Vein endothelial cell (primary cell): ENCODE results near the gene SPTBN4. TPM values are rescaled to one million over a fixed set of nuclear protein-coding genes. Genes with fewer than 3 reads are reported as not detected.

Experiments used
- small RNA-seq: library from RNA; depleted of rRNA; stranded (forward); fragments of <200 nt; gene quantifications from one replicate; pipeline ENCODE3, GENCODE V24; 2012
- total RNA-seq: library from RNA; depleted of rRNA; stranded (reverse); fragments of >200 nt; gene quantifications from 2 replicates; pipeline ENCODE4 v1.2.3, GENCODE V29; 2012

Gene SPTBN4
- not detected in 2 replicates for total RNA-seq

GRCh38 chr19:40466985-40467734, at the start of gene SPTBN4:
SPTBN4 (plus strand) TSS chr19:40467001; CDS start chr19:40472622, 5,621 bp downstream.

GRCh38 chr19:40425450-40426287, 41.1 kb upstream of the SPTBN4 start, which contains the start of gene SERTAD1:
SERTAD1 (minus strand) TSS chr19:40425992; CDS start chr19:40423546, 2,446 bp downstream.

DNA sequence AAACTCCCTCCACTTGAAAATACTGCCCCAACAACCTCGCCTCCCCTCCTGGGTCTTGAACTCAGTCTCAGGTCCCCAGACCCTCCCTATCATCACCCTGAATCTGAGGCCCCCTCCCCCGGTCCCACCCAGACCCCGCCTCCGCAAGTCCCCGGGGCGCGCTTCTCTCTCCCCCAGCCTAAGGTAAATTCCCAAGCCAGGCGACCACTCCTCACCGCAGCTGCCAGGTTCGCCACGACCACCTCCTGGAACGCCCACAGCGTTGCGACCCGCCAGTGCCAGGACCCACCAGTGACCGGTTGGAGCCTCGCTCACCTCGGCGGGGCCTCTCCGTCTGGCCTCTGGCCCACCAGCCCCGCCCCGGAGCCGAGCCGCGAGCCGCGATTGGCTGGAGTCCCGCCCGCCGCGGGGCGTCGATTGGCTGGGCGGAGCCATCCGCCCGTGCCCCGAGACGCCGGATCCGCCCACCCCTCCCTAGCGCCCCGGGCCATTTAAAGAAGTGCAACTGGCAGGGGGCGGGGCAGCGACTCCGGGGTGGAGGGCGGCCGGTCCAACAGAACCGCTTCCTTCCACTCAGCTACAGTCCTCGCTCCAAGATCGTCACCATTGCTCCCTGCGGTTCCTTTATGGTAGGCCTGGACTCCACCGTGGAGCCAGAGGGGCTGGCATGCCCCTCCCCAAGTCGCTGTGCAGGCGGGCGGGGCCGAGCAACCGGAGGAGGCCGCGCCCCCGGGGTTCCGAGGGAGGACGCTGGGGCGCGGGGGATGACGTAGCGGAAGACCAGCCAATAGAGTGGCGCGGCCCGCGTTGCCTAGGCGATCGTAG, 22.6 kb upstream of the SPTBN4 start, which contains the start of gene SERTAD3:
TSS of gene SERTAD3 (minus strand) at position 336 of the 825 bp plus-strand sequence. CDS start 2,255 bp downstream, outside the sequence.

GRCh38 chr19:40465557-40466218, 1.1 kb upstream of the SPTBN4 start, which contains the start of gene BLVRB:
BLVRB (minus strand) TSS chr19:40465745; CDS start chr19:40465688, 57 bp downstream.

GRCh38 chr19:40576585-40577451, 110.0 kb downstream of the SPTBN4 start, which contains the start of gene SHKBP1:
SHKBP1 (plus strand) TSS chr19:40576873; CDS start chr19:40576900, 27 bp downstream.

GRCh38 chr19:40601134-40601974, 134.6 kb downstream of the SPTBN4 start, which contains the start of gene LTBP4:
LTBP4 (plus strand) TSS chr19:40601369; CDS start chr19:40601388, 19 bp downstream.

Small RNAs within 50 kb of the gene (small RNA-seq; reads per million reads assigned to genes)
- not detected for gene RF00017

Other genes with a start within 250 kb of the SPTBN4 start
- not detected in 2 replicates for gene TTC9B, start 248.6 kb upstream of the SPTBN4 start, total RNA-seq
- under 0.01 TPM in 1 of 2 replicates, not detected in the other for gene CCNP, start 240.3 kb upstream of the SPTBN4 start, total RNA-seq
- gene AKT2, start 181.7 kb upstream of the SPTBN4 start, total RNA-seq = 40.0 and 45.1 TPM in 2 replicates
- gene C19orf47, start 118.6 kb upstream of the SPTBN4 start, total RNA-seq = 7.3 and 7.8 TPM in 2 replicates
- gene PLD3, start 118.3 kb upstream of the SPTBN4 start, total RNA-seq = 202 and 270 TPM in 2 replicates
- under 0.01 and 0.10 TPM in 2 replicates for gene HIPK4, start 76.8 kb upstream of the SPTBN4 start, total RNA-seq
- gene PRX, start 53.6 kb upstream of the SPTBN4 start, total RNA-seq = 1.2 and 1.3 TPM in 2 replicates
- 11.4 and 16.3 TPM in 2 replicates for gene SERTAD1, start 41.0 kb upstream of the SPTBN4 start, total RNA-seq
- 28.3 and 34.3 TPM in 2 replicates for gene SERTAD3, start 22.7 kb upstream of the SPTBN4 start, total RNA-seq
- gene BLVRB, start 1.3 kb upstream of the SPTBN4 start, total RNA-seq = 41.4 and 51.0 TPM in 2 replicates
- 20.2 and 29.7 TPM in 2 replicates for gene SHKBP1, start 109.9 kb downstream of the SPTBN4 start, total RNA-seq
- gene LTBP4, start 134.4 kb downstream of the SPTBN4 start, total RNA-seq = 5.3 and 33.6 TPM in 2 replicates
- 23.5 and 30.2 TPM in 2 replicates for gene NUMBL, start 223.7 kb downstream of the SPTBN4 start, total RNA-seq
- 13.5 and 18.3 TPM in 2 replicates for gene COQ8B, start 249.9 kb downstream of the SPTBN4 start, total RNA-seq